ENCODE results near the gene MRGPRD. TPM values are rescaled to one million over a fixed set of nuclear protein-coding genes. Genes with fewer than 3 reads are reported as not detected.

The MRGPRD gene
- polyA plus RNA-seq, 1 experiment = not detected

- Histone ChIP-seq H3K27me3 (ENCODE audit: control insufficient read depth, insufficient read depth, low read length) (no peaks in the 10 kb centered on the region), H3K4me3 (ENCODE audit: low read depth, low read length) (no peak overlapping the region), H3K36me3 (ENCODE audit: control insufficient read depth, insufficient read depth, low read length) (no peaks in the 10 kb centered on the region)
- peak; percentile 52 for TF ChIP-seq CTCF (IDR thresholded peaks at IDR 0.05; ENCODE audit: insufficient read depth, low read depth, low read length)
- ChIA-PET POLR2A (no interaction called here), CTCF (interaction anchor here (1.2 kb wide), 1 partner anchor 31 kb away, joined by 3 read pairs; no protein-coding TSS in a partner anchor)
- no peak for DNase-seq (ENCODE audit: low read depth)
These were observed 30.5 kb downstream of the MRGPRD start for GRCh38 chr11:68950270-68950669.

DNA sequence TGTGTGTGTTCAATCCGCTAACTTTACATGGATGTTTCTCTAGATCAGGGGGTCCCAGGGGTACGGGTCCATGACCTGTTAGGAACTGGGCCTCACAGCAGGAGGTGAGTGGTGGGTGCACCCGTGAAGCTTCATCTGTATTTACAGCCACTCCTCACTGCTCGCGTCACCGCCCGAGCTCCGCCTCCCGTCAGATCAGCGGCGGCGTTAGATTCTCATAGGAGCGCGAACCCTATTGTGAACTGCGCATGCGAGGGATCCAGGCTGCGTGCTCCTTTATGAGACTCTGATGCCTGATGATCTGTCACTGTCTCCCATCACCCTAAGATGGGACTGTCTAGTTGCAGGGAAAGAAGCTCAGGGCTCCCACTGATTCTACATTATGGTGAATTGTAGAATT, 31.9 kb downstream of the MRGPRD start:
- ChIA-PET CTCF (interaction anchor here (0.6 kb wide), 1 partner anchor 88 kb away, joined by 3 read pairs; no protein-coding TSS in a partner anchor), POLR2A (no interaction called here)
- no peak overlapping the region for H3K4me3 ChIP-seq (ENCODE audit: low read depth, low read length)
- TF ChIP-seq CTCF (IDR thresholded peaks at IDR 0.05; ENCODE audit: insufficient read depth, low read depth, low read length) = no peak
- no peaks in the 10 kb centered on the region for H3K27me3 ChIP-seq (ENCODE audit: control insufficient read depth, insufficient read depth, low read length)
- no peaks in the 10 kb centered on the region for H3K36me3 ChIP-seq (ENCODE audit: control insufficient read depth, insufficient read depth, low read length)
- no peak for DNase-seq (ENCODE audit: low read depth)

GRCh38 chr11:68948496-68948895, 32.3 kb downstream of the MRGPRD start:
- DNase-seq (ENCODE audit: low read depth) = no peak

DNA sequence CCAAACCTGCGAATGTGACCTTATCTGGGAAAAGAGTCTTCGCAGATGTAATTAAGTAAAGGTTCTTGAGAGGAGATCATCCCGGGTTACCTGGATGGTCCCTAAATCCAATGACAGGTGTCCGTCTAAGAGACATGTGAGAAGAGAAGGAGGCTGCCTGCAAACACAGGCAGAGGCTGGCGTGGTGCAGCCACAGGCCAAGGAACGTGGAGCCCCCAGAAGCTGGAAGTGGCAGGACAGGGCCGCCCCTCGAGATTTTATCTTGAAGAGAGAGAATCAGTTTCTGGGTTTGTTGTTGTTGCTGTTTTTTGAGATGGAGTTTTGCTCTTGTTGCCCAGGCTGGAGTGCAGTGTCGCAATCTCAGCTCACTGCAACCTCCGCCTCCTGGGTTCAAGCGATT, 33.6 kb downstream of the MRGPRD start:
- CTCF ChIA-PET = no interaction called here
- no peak for DNase-seq (ENCODE audit: low read depth)
- POLR2A ChIA-PET = no interaction called here
- Histone ChIP-seq H3K36me3 (ENCODE audit: control insufficient read depth, insufficient read depth, low read length) (no peaks in the 10 kb centered on the region; the same call in 1 of the 2 replicates), H3K27me3 (ENCODE audit: control insufficient read depth, insufficient read depth, low read length) (no peaks in the 10 kb centered on the region), H3K4me3 (ENCODE audit: low read depth, low read length) (no peak overlapping the region)
- TF ChIP-seq CTCF (IDR thresholded peaks at IDR 0.05; ENCODE audit: insufficient read depth, low read depth, low read length) = no peak

More at GRCh38 chr11:68948496-68948895, 32.3 kb downstream of the MRGPRD start:
- POLR2A ChIA-PET = no interaction called here
- Histone ChIP-seq H3K36me3 (ENCODE audit: control insufficient read depth, insufficient read depth, low read length) (no peaks in the 10 kb centered on the region), H3K27me3 (ENCODE audit: control insufficient read depth, insufficient read depth, low read length) (no peaks in the 10 kb centered on the region), H3K4me3 (ENCODE audit: low read depth, low read length) (no peak overlapping the region)
- CTCF ChIA-PET = interaction anchor here (0.6 kb wide), 1 partner anchor 88 kb away, joined by 3 read pairs; no protein-coding TSS in a partner anchor
- TF ChIP-seq CTCF (IDR thresholded peaks at IDR 0.05; ENCODE audit: insufficient read depth, low read depth, low read length) = no peak

GRCh38 chr11:68946416-68947090, 34.2 kb downstream of the MRGPRD start:
- ChIA-PET POLR2A (interaction anchor here (0.6 to 0.8 kb wide), 3 partner anchors 90 to 830 kb away, joined by 4 to 8 read pairs (median 4); no protein-coding TSS in a partner anchor), CTCF (no interaction called here)
- Histone ChIP-seq H3K27me3 (ENCODE audit: control insufficient read depth, insufficient read depth, low read length) (no peaks in the 10 kb centered on the region), H3K36me3 (ENCODE audit: control insufficient read depth, insufficient read depth, low read length) (peaks cover 2% of the 10 kb centered on the region; the same call in 1 of the 2 replicates), H3K4me3 (ENCODE audit: low read depth, low read length) (no peak overlapping the region)
- no peak for TF ChIP-seq CTCF (IDR thresholded peaks at IDR 0.05; ENCODE audit: insufficient read depth, low read depth, low read length)
- peak; percentile 70 for DNase-seq (ENCODE audit: low read depth)
